Measurements from ENCODE around the gene S100A11. TPM values are rescaled to one million over a fixed set of nuclear protein-coding genes. Genes with fewer than 3 reads are reported as not detected.

The S100A11 gene
- total RNA-seq, 1 donor from 2014 or later = 66.9 TPM

DNA sequence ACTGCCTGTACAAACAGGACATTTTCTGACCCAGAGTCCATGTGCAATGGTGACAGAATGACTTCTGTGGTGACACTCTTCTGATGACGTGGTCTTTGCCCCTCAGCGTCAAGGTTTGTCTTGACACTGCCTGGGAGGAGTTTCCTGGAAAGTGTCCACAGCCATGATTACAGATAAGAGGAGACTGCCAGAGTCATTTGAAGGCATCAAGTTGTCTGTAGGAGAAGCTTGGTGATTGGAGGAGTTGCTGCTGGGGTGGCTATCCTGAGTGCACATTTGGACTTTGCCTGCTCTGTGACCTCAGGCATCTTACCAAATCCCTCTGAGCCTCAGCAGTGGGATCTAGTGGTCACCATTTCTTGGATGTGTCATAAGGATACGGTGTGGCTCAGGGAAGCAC is 34.3 kb upstream of the S100A11 start:
- Histone ChIP-seq H3K4me1 (no peaks in the 10 kb centered on the region), H3K36me3 (no peaks in the 10 kb centered on the region), H3K9me3 (replicated peaks) (no peaks in the 10 kb centered on the region), H3K27me3 (ENCODE audit: low read depth) (peaks cover 78% of the 10 kb centered on the region), H3K27ac (replicated peaks) (no peak overlapping the region), H3K4me3 (no peak overlapping the region)
- no peak for DNase-seq
- TF ChIP-seq, protein P1, sequence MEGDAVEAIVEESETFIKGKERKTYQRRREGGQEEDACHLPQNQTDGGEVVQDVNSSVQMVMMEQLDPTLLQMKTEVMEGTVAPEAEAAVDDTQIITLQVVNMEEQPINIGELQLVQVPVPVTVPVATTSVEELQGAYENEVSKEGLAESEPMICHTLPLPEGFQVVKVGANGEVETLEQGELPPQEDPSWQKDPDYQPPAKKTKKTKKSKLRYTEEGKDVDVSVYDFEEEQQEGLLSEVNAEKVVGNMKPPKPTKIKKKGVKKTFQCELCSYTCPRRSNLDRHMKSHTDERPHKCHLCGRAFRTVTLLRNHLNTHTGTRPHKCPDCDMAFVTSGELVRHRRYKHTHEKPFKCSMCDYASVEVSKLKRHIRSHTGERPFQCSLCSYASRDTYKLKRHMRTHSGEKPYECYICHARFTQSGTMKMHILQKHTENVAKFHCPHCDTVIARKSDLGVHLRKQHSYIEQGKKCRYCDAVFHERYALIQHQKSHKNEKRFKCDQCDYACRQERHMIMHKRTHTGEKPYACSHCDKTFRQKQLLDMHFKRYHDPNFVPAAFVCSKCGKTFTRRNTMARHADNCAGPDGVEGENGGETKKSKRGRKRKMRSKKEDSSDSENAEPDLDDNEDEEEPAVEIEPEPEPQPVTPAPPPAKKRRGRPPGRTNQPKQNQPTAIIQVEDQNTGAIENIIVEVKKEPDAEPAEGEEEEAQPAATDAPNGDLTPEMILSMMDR (IDR thresholded peaks at IDR 0.05; ENCODE audit: borderline replicate concordance) = no peak
- intact Hi-C loops (cut with micrococcal nuclease) = no loop called here

DNA sequence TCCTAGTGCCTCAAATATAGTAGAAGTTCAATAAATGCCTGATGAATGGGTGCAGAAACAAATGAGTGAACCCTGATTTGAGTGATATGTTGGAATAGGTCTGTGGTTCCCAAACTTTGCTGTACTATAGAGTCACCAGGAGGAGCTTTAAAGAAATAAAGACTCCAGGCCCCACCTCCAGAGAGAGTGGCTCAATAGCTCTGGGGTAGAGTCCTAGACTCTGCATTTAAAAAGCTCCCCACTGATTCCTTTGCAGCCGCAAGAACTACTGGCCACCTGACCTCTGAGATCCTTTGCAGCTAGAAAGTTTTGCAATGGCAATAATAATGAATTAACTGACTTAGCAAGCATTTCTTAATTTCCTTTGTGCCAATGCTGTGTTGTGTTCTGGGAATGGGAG is 31.1 kb upstream of the S100A11 start:
- Histone ChIP-seq H3K27ac (replicated peaks) (no peak overlapping the region), H3K27me3 (ENCODE audit: low read depth) (peaks cover 70% of the 10 kb centered on the region), H3K4me3 (no peak overlapping the region), H3K36me3 (no peaks in the 10 kb centered on the region), H3K4me1 (no peaks in the 10 kb centered on the region), H3K9me3 (replicated peaks) (no peaks in the 10 kb centered on the region)
- TF ChIP-seq, protein P1 (IDR thresholded peaks at IDR 0.05; ENCODE audit: borderline replicate concordance) = no peak
- no peak for DNase-seq
- intact Hi-C loops (cut with micrococcal nuclease) = no loop called here

DNA sequence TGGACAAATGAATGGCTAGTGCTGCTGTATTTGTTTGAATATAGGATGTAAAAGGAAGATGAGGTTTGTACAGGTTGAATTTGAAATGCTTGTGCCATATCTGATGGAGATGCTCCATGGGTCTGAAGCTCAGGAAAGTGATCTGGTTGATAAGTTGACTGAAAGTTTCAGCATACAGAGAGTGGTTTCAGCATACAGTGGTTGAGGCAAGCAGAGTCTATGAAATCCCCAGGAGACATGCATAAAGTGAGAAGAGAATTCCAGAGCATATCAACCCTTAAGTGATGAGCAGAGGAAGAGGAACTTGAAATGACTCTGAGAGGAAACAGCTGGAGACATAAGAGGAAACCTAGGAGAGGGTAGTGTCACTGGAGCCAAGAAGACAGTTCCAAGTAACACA is 30.3 kb upstream of the S100A11 start:
- Histone ChIP-seq H3K27ac (replicated peaks) (no peak overlapping the region), H3K4me1 (no peaks in the 10 kb centered on the region), H3K27me3 (ENCODE audit: low read depth) (peaks cover 62% of the 10 kb centered on the region), H3K4me3 (no peak overlapping the region), H3K36me3 (no peaks in the 10 kb centered on the region), H3K9me3 (replicated peaks) (no peaks in the 10 kb centered on the region)
- TF ChIP-seq, protein P1 (IDR thresholded peaks at IDR 0.05; ENCODE audit: borderline replicate concordance) = no peak
- intact Hi-C loops (cut with micrococcal nuclease) = no loop called here
- no peak for DNase-seq

DNA sequence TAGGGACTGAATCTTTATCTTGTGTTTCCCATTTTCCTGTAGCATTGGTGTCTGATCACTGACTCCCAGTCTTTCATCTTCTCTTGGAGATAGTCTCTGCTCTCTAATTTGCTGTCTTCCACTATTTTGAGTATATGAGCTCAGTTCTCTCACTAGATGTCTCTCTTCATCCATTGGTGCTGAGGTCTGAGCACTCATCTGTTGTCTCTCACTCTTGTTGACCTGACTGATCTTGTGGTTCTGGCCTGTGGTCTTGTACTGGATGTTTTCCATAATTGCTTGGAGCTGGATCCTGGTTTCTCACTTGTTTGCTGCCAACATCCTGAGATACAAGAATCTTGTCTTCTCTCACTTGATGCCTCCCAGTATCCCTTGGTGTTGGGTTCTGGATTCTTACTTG is 25.1 kb upstream of the S100A11 start:
- Histone ChIP-seq H3K4me3 (no peak overlapping the region), H3K9me3 (replicated peaks) (no peaks in the 10 kb centered on the region), H3K36me3 (no peaks in the 10 kb centered on the region), H3K4me1 (no peaks in the 10 kb centered on the region), H3K27ac (replicated peaks) (no peak overlapping the region), H3K27me3 (ENCODE audit: low read depth) (peaks cover 65% of the 10 kb centered on the region)
- no peak for DNase-seq
- TF ChIP-seq, protein P1 (IDR thresholded peaks at IDR 0.05; ENCODE audit: borderline replicate concordance) = no peak
- intact Hi-C loops (cut with micrococcal nuclease) = no loop called here

DNA sequence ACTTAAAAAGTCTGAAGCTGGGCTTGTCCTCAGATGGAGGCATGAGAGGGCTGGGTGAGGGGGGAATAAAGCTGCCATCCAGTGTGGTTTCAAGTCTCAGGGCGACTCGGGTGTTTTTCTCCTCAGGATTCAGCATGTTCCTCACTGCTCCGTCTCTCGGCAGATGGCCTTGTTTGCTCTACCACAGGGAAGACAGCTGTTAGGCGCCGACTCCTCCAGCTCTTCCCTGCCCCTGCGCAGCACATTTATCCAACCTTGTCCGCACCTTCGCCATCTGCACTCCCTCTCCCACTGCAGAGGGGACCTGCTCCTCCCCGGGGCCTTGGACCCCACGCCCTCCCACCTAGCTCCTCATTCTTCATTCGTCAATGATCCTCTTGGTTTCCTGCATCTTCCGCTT is 16.6 kb upstream of the S100A11 start:
- no peaks in the 10 kb centered on the region for H3K9me3 ChIP-seq (replicated peaks)
- H3K4me1 ChIP-seq = peaks cover 5% of the 10 kb centered on the region
- H3K36me3 ChIP-seq = no peaks in the 10 kb centered on the region
- peaks cover 56% of the 10 kb centered on the region for H3K27me3 ChIP-seq (ENCODE audit: low read depth)
- TF ChIP-seq, protein P1 (IDR thresholded peaks at IDR 0.05; ENCODE audit: borderline replicate concordance) = no peak
- no peak overlapping the region for H3K4me3 ChIP-seq
- no peak overlapping the region for H3K27ac ChIP-seq (replicated peaks)
- no peak for DNase-seq
- intact Hi-C loops (cut with micrococcal nuclease) = loop anchor here (2.0 to 10.0 kb wide), 2 partner anchors 129 to 401 kb away; no protein-coding TSS in a partner anchor
